ENCODE data around the gene DCHS2.

DNA sequence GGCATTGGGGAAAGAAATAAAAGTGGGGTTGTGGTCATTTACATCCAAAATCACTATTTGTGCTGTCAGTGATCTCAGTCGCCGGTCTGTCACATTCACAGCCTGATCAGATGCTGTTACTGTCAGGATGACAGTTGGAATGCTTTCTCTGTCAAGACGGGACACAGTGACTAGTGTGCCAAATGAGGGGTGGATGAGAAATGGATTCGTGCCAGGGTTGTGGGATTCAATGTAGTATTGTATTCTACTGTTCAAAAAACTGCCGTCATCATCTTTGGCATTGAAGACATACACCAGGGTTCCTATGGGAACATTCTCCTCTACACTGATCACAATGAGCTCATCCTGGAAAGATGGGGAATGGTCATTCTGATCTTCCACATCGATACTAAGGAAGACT is 171.1 kb downstream of the DCHS2 start:
- TF ChIP-seq CTCF (IDR thresholded peaks at IDR 0.05) (no peak), POLR2A (IDR thresholded peaks at IDR 0.05) (no peak)
